NOMO-1 treated with DMSO at 0.1 percent for 48 hours (cell line): Measurements from ENCODE around the gene SART1.
"Not testable (repeated sequence)": the region's sequence is repeated elsewhere in the genome, so short reads cannot be mapped to it uniquely, and the experiment has no call there.

Experiments
- DNase-seq: peaks from one replicate; lab custom pipeline; 2025; ENCODE audit not compliant: unreplicated experiment; lab: John Stamatoyannopoulos, UW

The SART1 gene

DNA sequence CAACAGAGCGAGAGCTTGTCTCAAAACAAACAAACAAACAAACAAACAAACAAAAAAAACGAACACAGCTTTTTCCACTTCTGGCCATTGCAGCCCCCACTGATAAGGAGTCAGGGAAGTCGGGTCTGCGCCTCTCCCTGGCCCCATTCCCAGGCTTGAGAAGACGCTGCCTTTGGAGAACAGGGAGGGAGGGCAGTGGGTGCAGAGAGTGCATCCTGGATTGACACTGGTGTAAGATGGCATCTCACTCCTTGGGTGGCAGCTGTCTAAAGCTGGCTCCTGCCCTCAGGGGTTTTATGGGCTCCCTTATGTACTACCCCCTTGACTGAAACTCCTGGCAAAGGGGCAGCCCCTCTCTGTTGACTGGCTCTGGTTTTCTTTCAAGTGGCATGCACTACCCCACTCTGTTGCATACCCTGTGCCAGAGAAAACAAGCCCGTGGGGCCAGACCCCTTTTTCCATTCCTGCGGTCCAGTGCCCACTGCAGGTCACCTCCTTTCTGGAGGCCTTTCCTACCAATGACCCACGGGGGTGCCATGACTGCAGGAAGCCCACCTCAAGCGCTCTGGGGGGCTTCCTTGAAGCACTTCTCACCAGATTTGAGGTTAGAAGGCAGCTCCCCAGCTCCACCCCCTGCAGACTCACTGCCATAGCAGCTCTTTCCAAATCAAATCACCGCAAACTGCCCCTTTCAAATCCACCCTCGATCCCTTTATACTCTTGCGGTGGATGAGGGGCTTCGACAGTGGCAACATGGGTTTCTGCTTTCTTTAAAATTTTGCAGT lies 29.6 kb upstream of the SART1 start:
- DNase-seq: no peak

- no peak for DNase-seq
Observed at GRCh38 chr11:65932558-65932919, 29.0 kb upstream of the SART1 start.

GRCh38 chr11:65934014-65934413 lies 27.5 kb upstream of the SART1 start:
- no peak for DNase-seq

- DNase-seq: no peak
Observed at GRCh38 chr11:65937766-65938165, 23.8 kb upstream of the SART1 start.

- no peak for DNase-seq
Observed at GRCh38 chr11:65941720-65942310, 19.7 kb upstream of the SART1 start.

GRCh38 chr11:65942531-65942930 lies 19.0 kb upstream of the SART1 start:
- no peak for DNase-seq

DNA sequence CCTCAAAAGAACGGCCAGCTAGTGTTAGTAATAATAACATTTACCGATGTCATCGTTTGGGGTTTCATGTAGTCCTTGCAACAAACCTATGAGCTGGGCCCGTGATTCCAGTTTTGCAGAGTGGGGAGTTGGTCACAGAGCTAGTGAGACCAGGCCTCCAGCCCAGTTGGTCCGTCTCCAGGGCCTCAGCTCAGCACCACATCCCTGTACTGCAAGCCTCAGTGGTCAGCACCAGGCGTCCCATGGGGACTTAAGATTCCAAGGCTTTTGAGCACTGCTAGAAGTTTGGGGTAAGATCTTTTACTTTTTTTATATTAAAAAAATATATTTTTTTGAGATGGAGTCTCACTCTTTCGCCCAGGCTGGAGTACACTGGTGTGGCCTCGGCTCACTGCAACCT lies 17.3 kb upstream of the SART1 start:
- DNase-seq: no peak

DNA sequence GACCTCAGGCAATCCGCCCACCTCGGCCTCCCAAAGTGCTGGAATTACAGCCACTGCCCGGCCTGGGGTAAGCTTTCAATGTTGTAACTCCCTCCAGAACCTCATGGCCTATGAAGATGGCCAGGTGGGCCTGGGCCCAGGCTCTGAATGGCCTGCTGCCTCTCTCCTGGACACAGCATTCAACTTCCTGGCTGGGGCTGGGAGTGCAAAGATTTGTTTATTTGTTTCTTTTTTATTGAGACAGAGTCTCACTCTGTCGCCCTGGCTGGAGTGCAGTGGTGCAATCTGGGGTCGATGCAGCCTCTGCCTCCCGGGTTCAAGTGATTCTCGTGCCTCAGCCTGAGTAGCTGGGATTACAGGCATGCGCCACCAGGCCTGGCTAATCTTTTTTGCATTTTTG lies 16.8 kb upstream of the SART1 start:
- DNase-seq: no peak

DNA sequence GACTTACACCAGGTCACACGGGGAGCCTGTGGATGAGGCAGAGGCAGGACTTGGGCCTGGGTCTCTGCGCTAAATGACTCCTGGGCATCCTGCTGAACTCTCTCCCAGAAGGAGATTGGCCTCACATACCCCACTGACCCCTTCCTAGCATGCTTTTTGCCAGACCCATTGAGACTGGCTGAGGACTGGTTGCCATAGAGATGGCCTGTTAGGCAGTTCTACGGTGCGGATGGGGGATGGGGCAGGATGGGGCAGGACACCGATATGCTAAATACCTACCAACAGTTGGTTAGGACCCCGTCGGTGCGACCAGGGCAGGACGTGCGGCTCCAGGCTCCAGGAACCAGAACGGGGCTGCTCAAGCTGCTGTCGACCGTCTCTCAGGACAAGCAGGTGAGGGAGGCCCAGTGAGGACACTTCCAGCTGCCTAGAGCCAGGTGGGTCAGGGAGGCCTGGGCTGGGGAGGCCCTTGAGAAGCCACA lies 16.1 kb upstream of the SART1 start, which contains the start of gene TSGA10IP:
TSS of gene TSGA10IP (plus strand) at position 51 of the 482 bp plus-strand sequence. CDS start at position 247, 196 bp downstream.
- no peak for DNase-seq

- no peak for DNase-seq
Observed at GRCh38 chr11:65945941-65946558, 15.5 kb upstream of the SART1 start.

DNA sequence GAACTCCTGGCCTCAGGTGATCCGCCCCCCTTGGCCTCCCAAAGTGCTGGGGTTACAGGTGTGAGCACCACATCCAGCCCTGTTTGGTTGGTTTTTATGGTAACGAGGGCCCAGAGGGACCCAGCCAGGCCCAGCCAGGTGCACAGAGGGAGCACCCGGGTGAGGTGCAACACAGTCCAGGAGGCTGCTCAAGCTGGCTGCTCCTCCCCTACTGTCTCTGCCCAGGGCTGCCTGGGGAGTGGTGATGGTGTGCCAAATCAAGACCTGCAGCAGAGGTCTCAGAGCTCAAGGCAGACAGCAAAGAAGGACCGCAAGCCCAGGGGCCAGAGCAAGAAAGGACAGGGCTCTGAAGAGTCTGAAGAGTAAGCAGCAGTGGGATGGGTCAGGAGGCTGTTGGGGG lies 14.9 kb upstream of the SART1 start:
- DNase-seq: no peak

DNA sequence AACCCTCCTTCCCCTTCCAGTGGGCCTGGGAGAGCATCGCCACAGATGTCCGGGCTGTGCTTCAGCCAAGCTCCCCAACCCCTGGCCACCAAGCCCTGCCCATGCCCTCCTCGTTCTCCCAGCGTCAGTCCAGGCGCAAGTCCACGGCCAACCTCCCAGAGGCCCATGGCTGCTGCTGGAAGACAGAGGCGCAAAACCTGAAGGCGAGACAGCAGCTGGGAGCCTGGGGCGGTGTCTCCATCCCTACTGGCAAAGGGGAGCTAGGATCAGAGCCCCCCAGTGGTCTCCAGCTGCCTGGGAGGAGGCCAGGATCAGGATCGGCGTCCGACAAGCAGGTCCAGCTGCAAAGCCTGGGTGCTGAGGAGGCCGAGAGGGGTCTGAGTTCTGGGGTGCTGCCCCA lies 14.4 kb upstream of the SART1 start:
- DNase-seq: no peak

GRCh38 chr11:65947603-65948125 lies 13.9 kb upstream of the SART1 start:
- DNase-seq: no peak

- not testable (repeated sequence) for DNase-seq
Observed at GRCh38 chr11:65950711-65951110, 10.8 kb upstream of the SART1 start.

GRCh38 chr11:65951641-65952040 lies 9.9 kb upstream of the SART1 start:
- DNase-seq: not testable (repeated sequence)

DNA sequence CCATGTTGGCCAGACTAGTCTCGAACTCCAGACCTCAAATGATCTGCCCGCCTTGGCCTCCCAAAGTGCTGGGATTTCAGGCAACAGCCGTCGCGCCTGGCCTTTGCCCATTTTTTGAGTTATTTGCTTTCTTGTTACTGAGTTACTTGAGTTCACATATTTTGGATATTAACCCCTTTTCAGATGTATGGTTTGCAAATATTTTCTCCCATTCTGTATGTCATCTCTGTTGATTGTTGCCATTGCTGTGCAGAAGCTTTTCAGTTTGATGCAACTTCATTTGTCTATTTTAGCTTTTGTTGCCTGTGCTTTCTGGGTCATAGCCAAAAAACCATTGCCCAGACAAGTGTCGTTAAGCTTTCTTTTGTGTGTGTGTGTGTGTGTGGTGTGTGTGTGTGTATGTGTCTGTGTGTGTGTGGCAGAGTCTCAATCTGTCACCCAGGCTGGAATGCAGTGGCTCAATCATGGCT lies 9.4 kb upstream of the SART1 start:
- DNase-seq: no peak

GRCh38 chr11:65953471-65953870 lies 8.1 kb upstream of the SART1 start:
- DNase-seq: no peak

DNA sequence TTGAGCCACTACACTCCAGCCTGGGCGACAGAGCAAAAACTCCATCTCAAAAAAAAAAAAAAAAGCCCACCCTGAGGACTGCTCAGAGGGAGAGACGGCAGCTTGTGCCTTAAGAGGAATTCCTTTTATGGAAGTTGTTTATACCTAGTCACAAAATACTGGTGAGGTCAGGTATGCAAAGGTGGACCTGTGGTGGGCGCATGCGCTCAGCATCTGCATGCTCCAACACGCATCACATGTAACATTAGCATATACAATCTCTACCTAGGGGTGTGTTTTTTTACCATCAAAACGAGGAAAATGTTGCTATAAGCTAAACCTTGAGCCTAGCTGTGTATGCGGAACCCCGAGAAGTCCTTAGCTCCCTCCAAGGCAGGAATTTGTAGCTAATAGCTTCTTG lies 6.8 kb upstream of the SART1 start:
- no peak for DNase-seq

DNA sequence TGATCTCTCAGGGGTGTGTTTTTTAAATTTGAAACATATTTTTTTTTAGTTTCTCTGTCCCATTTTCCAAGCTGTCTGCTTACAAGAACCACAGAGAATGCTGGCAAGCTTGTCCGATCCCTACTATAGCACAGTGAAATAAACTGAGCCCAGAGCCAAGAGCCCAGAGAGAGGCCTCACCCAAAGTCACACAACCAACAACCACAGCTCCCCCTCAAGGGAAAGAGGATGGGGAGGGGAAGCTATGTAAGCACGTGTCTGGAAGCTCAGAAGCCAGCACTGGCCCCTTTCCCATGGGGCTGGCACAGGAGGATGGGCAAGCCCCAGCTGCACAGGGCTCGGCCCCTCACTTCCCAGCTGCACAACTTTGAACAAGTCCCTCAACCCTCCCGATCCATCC lies 3.2 kb upstream of the SART1 start:
- DNase-seq: no peak

DNA sequence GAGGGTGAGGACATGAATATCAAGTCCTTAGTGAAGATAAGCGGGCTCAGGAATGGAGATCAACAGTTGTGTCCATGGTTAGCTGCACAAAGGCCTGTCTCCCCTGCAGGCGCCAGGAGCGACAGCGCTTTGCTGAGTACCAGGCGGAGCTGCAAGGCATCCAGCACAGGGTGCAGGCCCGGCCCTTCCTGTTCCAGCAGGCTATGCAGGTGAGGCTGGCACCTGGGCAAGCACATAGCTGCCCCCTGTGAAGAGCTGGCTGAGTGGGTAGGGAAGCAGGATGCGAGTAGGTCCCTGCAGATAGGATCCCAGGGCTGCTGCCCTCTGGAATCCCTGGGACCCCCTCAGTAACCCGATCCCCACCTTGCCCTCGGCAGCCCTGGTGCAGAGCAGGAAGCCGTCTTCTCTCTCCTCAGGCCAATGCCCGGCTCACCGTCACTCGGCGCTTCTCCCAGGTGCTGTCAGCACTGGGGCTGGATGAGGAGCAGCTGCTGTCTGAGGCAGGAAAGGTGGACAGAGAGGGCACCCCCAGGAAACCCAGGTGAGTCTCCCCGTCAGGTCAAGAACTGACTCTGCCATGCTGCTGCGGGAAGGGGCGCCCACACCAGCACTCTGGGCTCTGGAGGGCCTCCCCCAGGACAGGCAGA lies 2.6 kb upstream of the SART1 start:
- DNase-seq: no peak

GRCh38 chr11:65960824-65961266 lies 689 bp upstream of the SART1 start:
- DNase-seq: no peak
